ENCODE measurements around the gene RYR2. TPM values are rescaled to one million over a fixed set of nuclear protein-coding genes. Genes with fewer than 3 reads are reported as not detected.

RYR2 gene
- total and polyA plus RNA-seq, 9 of the 15 experiments (the other 6 are each of a cell fraction or from before 2014, with no cell fraction given) = 0.03 to 0.42 (median 0.14) TPM

DNA sequence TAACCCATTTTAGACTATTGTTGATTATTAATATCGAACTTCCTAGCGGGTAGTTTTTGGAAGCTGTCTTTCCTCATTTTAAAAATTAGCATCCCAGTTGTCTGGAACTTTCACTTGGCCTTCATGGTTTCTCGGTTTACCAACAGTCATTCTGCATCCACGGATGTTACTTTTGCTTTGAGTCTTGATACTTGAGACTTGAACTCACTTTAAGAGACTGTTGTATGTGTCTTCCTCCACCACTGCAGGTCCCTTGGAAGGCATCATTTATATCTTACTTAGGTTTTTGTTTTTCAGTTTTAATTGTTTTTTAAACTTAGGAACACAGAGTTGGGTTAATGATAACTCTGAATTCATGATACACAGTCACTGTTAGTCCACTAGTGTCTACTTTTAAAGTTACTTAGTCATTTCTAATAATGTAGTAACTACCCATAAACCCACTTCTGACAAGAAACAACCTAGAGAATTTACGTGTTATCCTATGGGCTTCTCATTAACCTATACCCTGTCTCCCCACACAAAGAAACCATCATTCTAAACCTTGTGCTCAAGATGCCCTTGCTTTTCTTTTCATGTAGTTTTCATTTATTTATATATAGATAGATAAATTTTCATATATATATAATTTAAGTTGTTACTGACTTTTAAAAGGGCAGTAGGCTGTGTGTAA lies 696.1 kb downstream of the RYR2 start:
- ATAC-seq (no peak), FAIRE-seq (no peak), DNase-seq (ENCODE audit: extremely low read depth in 1 of 4, low spot score in 3 of 4) (no peak)
- H3K79me2 ChIP-seq (ENCODE audit: control insufficient read depth, insufficient read depth, low read length) = no peaks in the 10 kb centered on the region
- no peaks in the 10 kb centered on the region for H3K27me3 ChIP-seq (ENCODE audit: control insufficient read depth in 2 of 2, insufficient read depth in 2 of 2, low read length in 2 of 2)
- in situ Hi-C loops (cut with MboI) (no loop called here), intact Hi-C loops (cut with micrococcal nuclease) (no loop called here)
- WGBS (ENCODE audit: insufficient coverage, low coverage, missing lambda C conversion rate) = 4% methylated on average over 5 of the region's 5 CpGs
- no peak overlapping the region for H3K27ac ChIP-seq (ENCODE audit: extremely low read depth, low read depth, low read length)
- no peak overlapping the region for H3K4me3 ChIP-seq
- H3K4me2 ChIP-seq (ENCODE audit: insufficient read depth, low read length) = no peak overlapping the region
- no peaks in the 10 kb centered on the region for H3K4me1 ChIP-seq (replicated peaks in 1 of 2; ENCODE audit: control insufficient read depth in 2 of 2, insufficient read depth in 2 of 2, low read length in 2 of 2)
- ChIA-PET CTCF (ENCODE audit: low intra/inter-chr PET ratio) (no interaction called here), POLR2A (no interaction called here)
- H3K9me3 ChIP-seq (replicated peaks; ENCODE audit: control insufficient read depth, insufficient read depth, low read depth, low read length) = no peaks in the 10 kb centered on the region
- H3K9me1 ChIP-seq (ENCODE audit: control insufficient read depth, insufficient read depth, low read length) = no peaks in the 10 kb centered on the region
- no peaks in the 10 kb centered on the region for H4K20me1 ChIP-seq (replicated peaks; ENCODE audit: control insufficient read depth, insufficient read depth, low read length)
- no peaks in the 10 kb centered on the region for H3K36me3 ChIP-seq (ENCODE audit: control insufficient read depth, insufficient read depth, low read length)
- H3K9ac ChIP-seq (ENCODE audit: insufficient read depth in 1 of 2, low read depth in 2 of 2, low read length in 2 of 2) = no peak overlapping the region
- BruUV-seq (replicated peaks) = no TSS peak
- no peak overlapping the region for H2AFZ ChIP-seq (ENCODE audit: low read depth, low read length)
- TF ChIP-seq TRIM24 (IDR thresholded peaks at IDR 0.05) = no peak
- TF ChIP-seq, protein P1, sequence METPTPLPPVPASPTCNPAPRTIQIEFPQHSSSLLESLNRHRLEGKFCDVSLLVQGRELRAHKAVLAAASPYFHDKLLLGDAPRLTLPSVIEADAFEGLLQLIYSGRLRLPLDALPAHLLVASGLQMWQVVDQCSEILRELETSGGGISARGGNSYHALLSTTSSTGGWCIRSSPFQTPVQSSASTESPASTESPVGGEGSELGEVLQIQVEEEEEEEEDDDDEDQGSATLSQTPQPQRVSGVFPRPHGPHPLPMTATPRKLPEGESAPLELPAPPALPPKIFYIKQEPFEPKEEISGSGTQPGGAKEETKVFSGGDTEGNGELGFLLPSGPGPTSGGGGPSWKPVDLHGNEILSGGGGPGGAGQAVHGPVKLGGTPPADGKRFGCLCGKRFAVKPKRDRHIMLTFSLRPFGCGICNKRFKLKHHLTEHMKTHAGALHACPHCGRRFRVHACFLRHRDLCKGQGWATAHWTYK (CRISPR knock-in tag; IDR thresholded peaks at IDR 0.05) = no peak
- TF ChIP-seq ZNF232 (CRISPR knock-in tag; IDR thresholded peaks at IDR 0.05) = no peak
- TF ChIP-seq ZNF57 (CRISPR knock-in tag; IDR thresholded peaks at IDR 0.05) = no peak
- TF ChIP-seq EP300 (IDR thresholded peaks at IDR 0.05; ENCODE audit: low read length) = no peak
- TF ChIP-seq CCNT2 (IDR thresholded peaks at IDR 0.05; ENCODE audit: borderline replicate concordance, extremely low read depth, insufficient read length, low read depth, low read length) = no peak
- no peak for TF ChIP-seq ERF (CRISPR knock-in tag; IDR thresholded peaks at IDR 0.05)
- TF ChIP-seq, protein P2, sequence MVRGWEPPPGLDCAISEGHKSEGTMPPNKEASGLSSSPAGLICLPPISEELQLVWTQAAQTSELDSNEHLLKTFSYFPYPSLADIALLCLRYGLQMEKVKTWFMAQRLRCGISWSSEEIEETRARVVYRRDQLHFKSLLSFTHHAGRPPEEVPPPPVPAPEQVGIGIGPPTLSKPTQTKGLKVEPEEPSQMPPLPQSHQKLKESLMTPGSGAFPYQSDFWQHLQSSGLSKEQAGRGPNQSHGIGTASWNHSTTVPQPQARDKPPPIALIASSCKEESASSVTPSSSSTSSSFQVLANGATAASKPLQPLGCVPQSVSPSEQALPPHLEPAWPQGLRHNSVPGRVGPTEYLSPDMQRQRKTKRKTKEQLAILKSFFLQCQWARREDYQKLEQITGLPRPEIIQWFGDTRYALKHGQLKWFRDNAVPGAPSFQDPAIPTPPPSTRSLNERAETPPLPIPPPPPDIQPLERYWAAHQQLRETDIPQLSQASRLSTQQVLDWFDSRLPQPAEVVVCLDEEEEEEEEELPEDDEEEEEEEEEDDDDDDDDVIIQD (CRISPR knock-in tag; IDR thresholded peaks at IDR 0.05) = no peak
- TF ChIP-seq ZNF316 (IDR thresholded peaks at IDR 0.05) = no peak
- no peak for TF ChIP-seq ZBTB1 (CRISPR knock-in tag; IDR thresholded peaks at IDR 0.05; ENCODE audit: borderline replicate concordance, low read depth)
- TF ChIP-seq OTX1 (CRISPR knock-in tag; IDR thresholded peaks at IDR 0.05) = no peak
- no peak for TF ChIP-seq GATAD2B (IDR thresholded peaks at IDR 0.05; ENCODE audit: borderline replicate concordance)
- TF ChIP-seq, protein P3, sequence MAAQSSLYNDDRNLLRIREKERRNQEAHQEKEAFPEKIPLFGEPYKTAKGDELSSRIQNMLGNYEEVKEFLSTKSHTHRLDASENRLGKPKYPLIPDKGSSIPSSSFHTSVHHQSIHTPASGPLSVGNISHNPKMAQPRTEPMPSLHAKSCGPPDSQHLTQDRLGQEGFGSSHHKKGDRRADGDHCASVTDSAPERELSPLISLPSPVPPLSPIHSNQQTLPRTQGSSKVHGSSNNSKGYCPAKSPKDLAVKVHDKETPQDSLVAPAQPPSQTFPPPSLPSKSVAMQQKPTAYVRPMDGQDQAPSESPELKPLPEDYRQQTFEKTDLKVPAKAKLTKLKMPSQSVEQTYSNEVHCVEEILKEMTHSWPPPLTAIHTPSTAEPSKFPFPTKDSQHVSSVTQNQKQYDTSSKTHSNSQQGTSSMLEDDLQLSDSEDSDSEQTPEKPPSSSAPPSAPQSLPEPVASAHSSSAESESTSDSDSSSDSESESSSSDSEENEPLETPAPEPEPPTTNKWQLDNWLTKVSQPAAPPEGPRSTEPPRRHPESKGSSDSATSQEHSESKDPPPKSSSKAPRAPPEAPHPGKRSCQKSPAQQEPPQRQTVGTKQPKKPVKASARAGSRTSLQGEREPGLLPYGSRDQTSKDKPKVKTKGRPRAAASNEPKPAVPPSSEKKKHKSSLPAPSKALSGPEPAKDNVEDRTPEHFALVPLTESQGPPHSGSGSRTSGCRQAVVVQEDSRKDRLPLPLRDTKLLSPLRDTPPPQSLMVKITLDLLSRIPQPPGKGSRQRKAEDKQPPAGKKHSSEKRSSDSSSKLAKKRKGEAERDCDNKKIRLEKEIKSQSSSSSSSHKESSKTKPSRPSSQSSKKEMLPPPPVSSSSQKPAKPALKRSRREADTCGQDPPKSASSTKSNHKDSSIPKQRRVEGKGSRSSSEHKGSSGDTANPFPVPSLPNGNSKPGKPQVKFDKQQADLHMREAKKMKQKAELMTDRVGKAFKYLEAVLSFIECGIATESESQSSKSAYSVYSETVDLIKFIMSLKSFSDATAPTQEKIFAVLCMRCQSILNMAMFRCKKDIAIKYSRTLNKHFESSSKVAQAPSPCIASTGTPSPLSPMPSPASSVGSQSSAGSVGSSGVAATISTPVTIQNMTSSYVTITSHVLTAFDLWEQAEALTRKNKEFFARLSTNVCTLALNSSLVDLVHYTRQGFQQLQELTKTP (IDR thresholded peaks at IDR 0.05; ENCODE audit: low read depth in 1 of 2, partially characterized antibody in 2 of 2) = no peak
